ENCODE data around the gene KBTBD8.

GRCh38 chr3:67037615-67038014, 39.5 kb downstream of the KBTBD8 start:
- TF ChIP-seq CTCF (IDR thresholded peaks at IDR 0.05), result no peak
- TF ChIP-seq POLR2A (IDR thresholded peaks at IDR 0.05), result no peak

All from lower leg skin (tissue), 3 donors.